GM11168 (cell line): ENCODE results near the gene TRIM69.
"Not testable (repeated sequence)": the region's sequence is repeated elsewhere in the genome, so short reads cannot be mapped to it uniquely, and the experiment has no call there.

Experiments
- in situ Hi-C: fragments of 300-500 bp; cut with MboI; formaldehyde crosslinking; loops from one replicate; pipeline ENCODE4 v1.12.0; 2022; ENCODE audit warnings: low sequenced_read_pairs; ENCODE audit not compliant: unreplicated experiment

Gene TRIM69

GRCh38 chr15:44715142-44715796 is 21.1 kb upstream of the TRIM69 start:
- in situ Hi-C loops, result no loop called here

GRCh38 chr15:44715797-44716334 is 20.5 kb upstream of the TRIM69 start:
- in situ Hi-C loops, result no loop called here

- in situ Hi-C loops, result no loop called here
Observed at GRCh38 chr15:44716983-44717602, 19.2 kb upstream of the TRIM69 start.

- in situ Hi-C loops, result no loop called here
Observed at GRCh38 chr15:44718180-44718926, 18.0 kb upstream of the TRIM69 start.

GRCh38 chr15:44718927-44719292 is 17.4 kb upstream of the TRIM69 start:
- in situ Hi-C loops, result no loop called here

- in situ Hi-C loops, result no loop called here
Observed at GRCh38 chr15:44719293-44719999, 16.9 kb upstream of the TRIM69 start.

- in situ Hi-C loops, result not testable (repeated sequence)
Observed at GRCh38 chr15:44720000-44720435, 16.3 kb upstream of the TRIM69 start.

- in situ Hi-C loops, result no loop called here
Observed at GRCh38 chr15:44720460-44721176, 15.7 kb upstream of the TRIM69 start.

- in situ Hi-C loops, result no loop called here
Observed at GRCh38 chr15:44722011-44722410, 14.3 kb upstream of the TRIM69 start.

- in situ Hi-C loops, result no loop called here
Observed at GRCh38 chr15:44726136-44726535, 10.2 kb upstream of the TRIM69 start.

- in situ Hi-C loops, result no loop called here
Observed at GRCh38 chr15:44726568-44727484, 9.5 kb upstream of the TRIM69 start.

- in situ Hi-C loops, result no loop called here
Observed at GRCh38 chr15:44727485-44728231, 8.7 kb upstream of the TRIM69 start.

GRCh38 chr15:44728232-44728575 is 8.1 kb upstream of the TRIM69 start:
- in situ Hi-C loops, result not testable (repeated sequence)

GRCh38 chr15:44728576-44729407 is 7.5 kb upstream of the TRIM69 start:
- in situ Hi-C loops, result no loop called here

- in situ Hi-C loops, result no loop called here
Observed at GRCh38 chr15:44729408-44730127, 6.8 kb upstream of the TRIM69 start.

GRCh38 chr15:44734839-44735481 is 1.4 kb upstream of the TRIM69 start:
- in situ Hi-C loops, result loop anchor here (5.0 kb wide), 1 partner anchor 153 kb away; no protein-coding TSS in a partner anchor
